ENCODE measurements around the gene ANKUB1.
"Not testable (repeated sequence)": the region's sequence is repeated elsewhere in the genome, so short reads cannot be mapped to it uniquely, and the experiment has no call there.

ANKUB1 gene

DNA sequence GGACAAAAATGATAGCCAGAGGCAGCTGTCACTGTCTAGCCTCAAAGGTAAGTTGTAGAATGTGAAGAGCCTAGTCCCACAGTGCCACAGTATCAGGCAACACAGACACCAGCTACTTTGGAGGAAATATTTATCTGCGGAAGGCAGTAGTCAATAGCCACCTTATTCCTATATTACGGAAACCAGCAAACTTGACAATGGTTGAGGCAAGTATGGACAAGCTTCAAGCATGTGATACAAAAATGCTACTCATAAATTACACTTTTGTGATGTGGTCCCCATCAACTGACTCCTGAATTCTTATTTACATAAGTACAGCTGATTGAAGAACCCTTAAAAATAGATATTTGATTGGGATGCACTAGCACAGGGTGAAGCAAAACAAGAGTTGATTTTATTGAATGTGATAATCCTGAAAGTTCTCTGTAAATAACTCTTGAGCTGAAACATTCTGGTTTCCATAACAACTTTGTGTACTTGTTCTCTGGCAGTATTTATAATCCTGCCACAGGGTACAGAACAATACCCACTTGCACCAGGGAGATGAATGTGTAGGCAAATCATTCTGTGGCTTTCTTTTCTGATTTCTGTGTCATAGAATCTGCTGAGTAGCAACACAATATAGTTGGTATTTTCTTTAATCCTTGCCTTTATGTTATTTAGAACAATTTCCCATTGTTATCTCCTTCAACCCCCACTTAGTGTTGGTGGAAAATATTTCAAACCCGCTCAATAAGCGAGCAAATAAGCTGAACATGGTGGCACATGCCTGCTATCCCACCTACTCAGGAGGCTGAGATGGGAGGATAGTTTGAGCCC lies at the start of gene ANKUB1:
Gene ANKUB1, minus strand, starts transcription at position 103 of the 819 bp plus-strand sequence. CDS start 188 bp downstream, outside the sequence.
- no peak for DNase-seq

DNA sequence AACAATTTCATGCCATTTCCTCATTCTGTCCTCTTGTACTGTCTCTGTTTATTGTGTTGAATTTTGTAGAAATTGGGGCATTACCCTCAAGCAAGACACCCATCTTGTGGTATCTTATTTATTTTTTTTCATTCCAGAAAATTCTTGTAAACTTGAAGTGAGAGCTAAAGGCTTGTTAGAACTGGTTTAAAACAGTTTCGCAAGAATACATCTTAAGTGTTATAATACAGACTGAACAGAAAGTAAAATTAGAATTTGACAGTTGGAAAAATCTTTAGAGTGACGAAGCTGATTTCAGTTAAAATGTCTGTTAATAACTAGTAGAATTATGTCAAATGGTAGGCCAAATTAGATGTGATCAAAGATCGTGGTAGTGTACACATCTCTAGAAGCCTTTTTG lies 47.5 kb upstream of the ANKUB1 start:
- no peak for DNase-seq

GRCh38 chr3:149839469-149839868 lies 47.1 kb upstream of the ANKUB1 start:
- not testable (repeated sequence) for DNase-seq

- not testable (repeated sequence) for DNase-seq
Measured at GRCh38 chr3:149838491-149838890, 46.1 kb upstream of the ANKUB1 start.

DNA sequence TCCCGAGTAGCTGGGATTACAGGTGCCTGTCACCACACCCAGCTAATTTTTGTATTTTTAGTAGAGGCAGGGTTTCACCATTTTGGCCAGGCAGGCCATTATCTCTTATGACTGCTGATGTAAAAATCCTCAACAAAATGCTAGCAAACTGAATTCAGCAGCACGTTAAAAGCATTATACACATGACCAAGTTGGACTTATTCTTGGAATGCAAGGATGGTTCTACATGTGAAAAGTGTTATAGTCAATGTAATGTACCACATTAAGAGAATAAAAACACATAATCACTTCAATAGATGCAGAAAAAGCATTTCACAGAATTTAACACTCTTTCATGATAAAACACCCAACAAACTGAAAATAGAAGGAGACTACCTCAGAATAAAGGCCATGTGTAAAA lies 40.9 kb upstream of the ANKUB1 start:
- DNase-seq = no peak

DNA sequence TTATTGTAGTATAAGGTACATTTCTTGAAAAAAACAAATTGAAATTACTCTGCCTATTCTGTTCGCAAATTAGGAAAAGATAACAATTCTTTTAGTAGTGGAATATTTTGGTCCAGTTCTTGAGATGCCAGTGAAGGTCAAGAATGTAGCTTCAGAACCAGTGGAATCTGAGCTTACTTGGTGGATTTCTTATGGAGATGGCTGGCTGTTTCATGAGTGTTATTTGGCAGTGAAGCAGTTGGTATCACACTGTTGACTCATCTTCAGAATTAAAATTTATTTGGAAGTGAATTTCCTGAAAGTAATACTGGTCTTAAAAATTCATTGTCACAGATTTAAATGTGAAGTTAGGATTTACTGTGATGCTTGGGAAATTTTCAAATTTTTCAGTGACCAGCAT lies 39.7 kb upstream of the ANKUB1 start:
- DNase-seq = no peak

DNA sequence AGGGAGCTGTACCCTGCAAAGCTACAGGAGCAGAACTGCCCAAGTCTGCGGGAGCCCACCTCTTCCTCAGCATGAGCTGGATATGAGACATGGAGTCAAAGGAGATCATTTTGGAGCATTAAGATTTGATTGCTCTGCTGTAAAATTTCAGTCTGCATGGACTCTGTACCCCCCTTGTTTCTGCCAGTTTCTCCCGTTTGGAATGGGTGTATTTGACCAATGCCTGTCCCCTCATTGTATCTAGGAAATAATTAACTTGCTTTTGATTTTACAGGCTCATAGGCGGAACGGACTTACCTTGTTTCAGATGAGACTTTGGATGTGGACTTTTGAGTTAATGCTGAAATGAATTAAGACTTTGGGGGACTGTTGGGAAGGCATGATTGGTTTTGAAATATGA lies 39.0 kb upstream of the ANKUB1 start:
- no peak for DNase-seq

DNA sequence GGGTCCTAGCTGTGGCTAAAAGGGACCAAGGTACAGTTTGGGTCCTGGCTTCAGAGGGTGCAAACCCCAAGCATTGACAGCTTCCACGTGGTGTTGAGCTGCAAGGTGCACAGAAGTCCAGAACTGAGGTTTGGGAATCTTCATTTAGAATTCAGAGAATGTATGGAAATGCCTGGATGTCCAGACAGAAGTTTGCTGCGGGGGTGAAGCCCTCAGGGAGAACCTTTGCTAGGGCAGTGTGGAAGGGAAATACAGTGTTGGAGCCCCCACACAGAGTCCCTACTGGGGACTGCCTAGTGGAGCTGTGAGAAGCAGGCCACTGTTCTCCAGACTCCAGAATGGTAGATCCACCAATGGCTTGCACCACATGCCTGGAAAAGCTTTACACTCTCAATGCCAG lies 38.5 kb upstream of the ANKUB1 start:
- no peak for DNase-seq

DNA sequence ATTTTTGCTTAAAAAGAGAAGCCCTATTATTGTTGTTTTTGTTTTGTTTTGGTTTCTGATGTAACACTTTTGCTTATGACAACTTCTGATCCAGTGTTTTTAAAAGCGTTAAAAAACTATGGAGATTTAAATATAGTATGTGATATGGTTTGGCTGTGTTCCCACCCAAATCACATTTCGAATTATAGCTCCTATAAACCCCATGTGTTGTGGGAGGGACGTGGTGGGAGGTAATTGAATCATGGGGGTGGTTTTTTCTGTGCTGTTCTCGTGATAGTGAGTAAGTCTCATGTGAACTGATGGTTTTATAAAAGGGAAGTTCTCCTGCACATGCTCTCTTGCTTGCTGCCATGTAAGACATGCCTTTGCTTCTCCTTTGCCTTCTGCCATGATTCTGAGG lies 37.3 kb upstream of the ANKUB1 start:
- DNase-seq = not testable (repeated sequence)

DNA sequence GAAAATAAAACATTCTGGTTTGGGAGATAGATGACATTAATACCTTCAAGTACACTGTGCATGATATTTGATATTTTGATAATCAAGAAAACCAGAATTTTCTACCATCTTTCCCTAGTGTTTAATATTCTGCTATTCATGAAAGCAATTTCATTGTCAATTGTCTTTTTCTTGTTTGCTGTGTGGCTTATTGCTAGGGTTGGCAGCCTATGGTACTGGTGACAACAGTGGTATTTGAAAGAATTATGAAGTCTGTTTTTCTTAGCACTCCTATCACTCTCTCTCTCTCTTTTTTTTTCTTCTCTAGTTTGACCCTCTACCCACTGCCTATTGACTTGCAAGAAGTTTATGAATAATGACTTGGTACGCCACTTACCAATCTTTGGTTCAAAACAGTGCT lies 36.0 kb upstream of the ANKUB1 start:
- DNase-seq = no peak

DNA sequence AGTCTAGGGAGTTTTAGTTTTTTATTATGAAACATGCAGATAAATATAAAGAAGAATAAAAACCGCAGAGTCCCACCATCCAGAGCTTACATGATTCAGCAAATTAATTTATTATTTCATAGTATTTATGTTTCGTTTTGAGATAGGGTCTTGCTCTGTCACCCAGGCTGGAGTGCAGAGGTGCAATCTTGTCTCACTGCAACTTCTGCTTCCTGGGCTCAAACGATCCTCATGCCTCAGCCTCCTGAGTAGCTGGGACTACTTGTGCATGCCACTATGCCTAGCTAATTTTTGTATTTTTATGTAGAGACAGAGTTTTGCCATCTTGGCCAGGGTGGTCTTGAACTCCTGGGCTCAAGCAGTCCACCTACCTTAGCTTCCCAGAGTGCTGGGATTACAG lies 34.3 kb upstream of the ANKUB1 start:
- no peak for DNase-seq

DNA sequence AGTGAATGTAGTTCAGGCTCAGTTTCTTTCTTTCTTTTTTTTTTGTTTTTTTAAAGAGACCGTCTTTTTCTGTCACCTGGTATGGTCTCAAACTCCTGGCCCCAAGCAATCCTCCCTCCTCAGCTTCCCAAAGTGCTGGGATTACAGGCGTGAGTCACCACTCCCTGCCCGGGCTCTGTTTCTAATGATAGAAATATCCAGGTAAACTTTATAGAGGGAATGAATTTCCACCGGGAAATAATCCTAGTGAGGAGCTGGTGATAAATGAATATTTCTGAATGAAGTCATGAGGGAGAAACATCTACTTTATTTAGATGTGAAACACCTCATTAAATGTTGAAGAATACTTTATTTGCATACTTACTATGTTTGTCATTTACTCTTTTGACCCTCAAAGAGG lies 27.8 kb upstream of the ANKUB1 start:
- no peak for DNase-seq

DNA sequence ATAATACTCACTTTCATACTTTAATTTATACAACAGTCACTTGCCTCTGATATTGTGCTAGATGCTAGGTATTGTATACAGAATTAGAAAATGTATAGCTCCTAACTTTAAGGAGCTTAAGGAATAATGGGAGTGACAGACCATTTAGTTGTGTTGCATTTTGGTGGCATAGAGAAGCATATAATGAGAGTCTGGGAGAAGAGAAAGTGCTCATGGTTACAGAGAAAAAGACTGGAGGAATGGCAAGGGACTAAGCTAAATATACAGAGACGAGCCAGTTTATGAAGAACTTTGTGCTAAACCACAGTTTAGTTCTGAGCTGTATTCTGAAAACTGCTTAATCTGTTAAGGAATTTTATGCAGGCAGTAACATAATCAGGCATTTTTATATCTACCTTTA lies 27.1 kb upstream of the ANKUB1 start:
- no peak for DNase-seq

- DNase-seq = no peak
Measured at GRCh38 chr3:149816986-149817385, 24.6 kb upstream of the ANKUB1 start.

GRCh38 chr3:149816311-149816710 lies 24.0 kb upstream of the ANKUB1 start:
- DNase-seq = no peak

- DNase-seq = no peak
Measured at GRCh38 chr3:149815728-149816127, 23.4 kb upstream of the ANKUB1 start.

- no peak for DNase-seq
Measured at GRCh38 chr3:149815321-149815720, 23.0 kb upstream of the ANKUB1 start.

- no peak for DNase-seq
Measured at GRCh38 chr3:149813367-149814281, 21.3 kb upstream of the ANKUB1 start.

GRCh38 chr3:149812606-149813366 lies 20.4 kb upstream of the ANKUB1 start, which contains the start of gene RNF13:
TSS of gene RNF13 (plus strand) at chr3:149813215. CDS start at chr3:149846027, 32,812 bp downstream.
- DNase-seq = peak; percentile 95

DNA sequence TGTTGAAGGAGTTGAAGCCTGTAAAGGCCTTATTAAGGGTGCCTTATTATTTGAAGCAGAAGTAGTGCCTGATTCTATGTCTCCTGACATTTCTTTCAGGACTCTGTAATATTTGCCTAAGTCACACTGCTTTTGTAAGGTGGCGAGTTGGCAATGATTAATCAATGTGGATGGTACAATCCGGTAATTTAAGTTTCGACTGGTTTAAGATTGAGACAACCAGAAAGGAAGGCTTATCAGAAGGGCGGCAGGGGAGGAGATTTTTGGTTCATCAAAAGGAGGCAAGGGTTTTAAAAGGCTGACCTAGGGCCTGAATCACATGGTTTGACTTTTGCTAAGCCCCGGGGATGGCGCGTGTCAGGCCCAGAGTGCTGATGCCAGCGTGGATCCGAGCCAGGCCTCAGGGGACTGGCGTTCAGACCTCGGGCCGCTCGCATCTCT lies 19.8 kb upstream of the ANKUB1 start:
- DNase-seq = no peak

GRCh38 chr3:149810846-149811245 lies 18.5 kb upstream of the ANKUB1 start:
- DNase-seq = no peak

GRCh38 chr3:149809699-149810098 lies 17.3 kb upstream of the ANKUB1 start:
- no peak for DNase-seq
